Hair follicle dermal papilla cell (primary cell): ENCODE results near the gene DIRAS3. TPM values are rescaled to one million over a fixed set of nuclear protein-coding genes. Genes with fewer than 3 reads are reported as not detected.

Source experiments
- total RNA-seq: library from RNA; depleted of rRNA; stranded (reverse); fragments of >200 nt; gene quantifications from 2 replicates; pipeline ENCODE4 v1.2.3, GENCODE V29; 2012

Gene DIRAS3, protein sequence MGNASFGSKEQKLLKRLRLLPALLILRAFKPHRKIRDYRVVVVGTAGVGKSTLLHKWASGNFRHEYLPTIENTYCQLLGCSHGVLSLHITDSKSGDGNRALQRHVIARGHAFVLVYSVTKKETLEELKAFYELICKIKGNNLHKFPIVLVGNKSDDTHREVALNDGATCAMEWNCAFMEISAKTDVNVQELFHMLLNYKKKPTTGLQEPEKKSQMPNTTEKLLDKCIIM
- total RNA-seq, result 2.2 and 6.5 TPM in 2 replicates

DNA sequence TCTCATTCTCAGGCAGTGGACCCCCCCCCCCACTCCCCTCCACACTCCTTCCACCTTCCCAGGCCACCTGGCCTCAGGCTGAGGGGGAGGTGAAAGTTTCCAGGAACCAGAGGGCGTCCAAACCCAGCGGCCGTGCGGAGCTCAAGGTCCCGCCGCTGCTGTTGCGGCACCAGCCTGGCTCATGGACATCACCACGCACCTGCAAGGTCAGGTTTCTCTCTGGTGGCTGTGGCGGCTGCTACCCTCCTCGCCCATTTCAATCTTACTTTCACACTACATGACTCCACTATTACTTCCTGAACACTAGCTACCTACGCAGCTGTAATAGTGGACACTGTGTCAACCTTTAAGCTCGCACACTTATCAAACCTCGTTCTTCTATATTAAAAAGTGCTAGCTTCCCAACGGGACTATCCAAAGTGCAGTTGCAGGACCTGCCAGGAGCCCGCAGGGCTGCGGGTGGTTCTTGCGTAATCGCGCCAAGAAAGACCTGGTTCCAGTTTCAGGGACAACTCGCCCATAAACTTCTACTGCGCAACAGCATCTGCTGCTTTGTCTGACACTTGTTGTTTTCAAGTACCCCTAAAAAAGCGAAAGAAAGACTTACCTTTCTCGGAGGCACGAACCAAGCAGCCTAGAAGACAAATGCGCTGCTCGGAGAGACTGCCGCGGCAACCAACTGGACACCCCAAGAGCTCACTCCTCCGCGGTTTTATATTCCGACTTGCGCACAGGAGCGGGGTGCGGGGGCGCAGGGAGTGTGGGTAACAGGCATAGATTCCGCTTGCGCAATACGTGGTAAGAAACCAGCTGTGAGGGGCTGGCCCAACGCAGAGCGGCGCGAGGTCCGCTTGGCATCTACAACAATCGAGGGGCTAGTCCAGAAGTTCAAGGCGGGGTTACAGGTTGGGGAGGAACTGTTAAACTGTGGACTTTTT lies at the start of gene DIRAS3:
Gene DIRAS3 (minus strand): TSS at position 687 of the 938 bp plus-strand sequence. CDS start 3,330 bp downstream, outside the sequence.

Other genes starting within 250 kb of the DIRAS3 start
- gene GNG12, start 217.2 kb downstream of the DIRAS3 start, total RNA-seq, result 161 and 166 TPM in 2 replicates
- 31.0 and 40.7 TPM in 2 replicates for gene WLS, start 181.9 kb upstream of the DIRAS3 start, total RNA-seq